ENCODE results near the gene SLC49A4.

Gene SLC49A4

DNA sequence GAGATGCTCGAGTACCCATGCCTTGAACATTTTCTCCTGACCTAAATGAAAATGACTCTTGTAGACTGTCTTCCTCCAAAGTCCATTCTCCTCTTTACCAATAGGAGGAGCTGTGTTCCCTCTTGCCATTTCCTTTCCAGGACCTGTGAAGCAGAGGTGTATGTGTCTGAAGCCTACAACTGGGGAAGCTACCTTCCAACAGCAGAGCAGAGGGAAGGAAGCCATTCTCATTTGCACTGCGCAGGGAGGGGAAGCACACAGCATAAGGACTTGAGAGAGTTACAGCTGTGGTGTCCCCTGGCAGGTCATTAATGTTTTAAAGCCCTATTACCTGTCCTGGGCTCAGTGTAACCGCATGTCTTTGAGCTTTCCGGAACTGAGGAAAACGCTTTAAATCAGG, 39.9 kb upstream of the SLC49A4 start:
- Histone ChIP-seq H3K36me3 (ENCODE audit: control insufficient read depth in 1 of 2, insufficient read depth in 2 of 2, low read length in 2 of 2) (peaks cover 0 to 3% of the 10 kb centered on the region in 2 experiments), H3K4ac (ENCODE audit: low read depth, low read length) (no peak overlapping the region)
- WGBS (ENCODE audit: extremely low coverage, insufficient coverage, insufficient read length) = no CpG with 5 or more reads among the region's 5 CpGs

DNA sequence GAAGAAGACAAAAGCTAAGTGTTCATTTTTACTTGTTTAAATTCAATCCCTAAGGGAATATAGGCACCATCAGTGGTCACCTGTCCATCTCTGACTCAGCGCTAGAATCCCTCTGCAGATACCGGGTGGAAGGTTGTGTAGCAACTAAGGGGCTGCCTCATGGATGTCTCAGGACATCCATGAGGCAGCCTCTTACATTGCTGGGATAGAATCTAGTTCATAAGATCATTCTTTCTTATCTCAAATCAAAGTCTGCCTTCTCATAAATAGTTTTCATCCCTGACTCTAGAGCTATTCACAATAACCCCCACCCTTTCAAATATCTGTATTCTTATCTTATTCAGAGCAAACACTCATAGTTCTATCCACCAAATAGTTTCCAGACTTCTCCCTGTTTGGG, 39.4 kb upstream of the SLC49A4 start:
- Histone ChIP-seq H4K12ac (ENCODE audit: low read depth, low read length) (no peak overlapping the region), H3K27me3 (ENCODE audit: insufficient read depth, low read length) (no peaks in the 10 kb centered on the region), H3K14ac (ENCODE audit: low read length) (no peak overlapping the region), H3K4me2 (ENCODE audit: low read length) (no peak overlapping the region), H2BK120ac (ENCODE audit: insufficient read depth, low read length, poor library complexity) (no peak overlapping the region), H2BK5ac (ENCODE audit: low read depth, low read length, poor library complexity) (no peak overlapping the region), H3K9me3 (ENCODE audit: insufficient read depth, low read depth, low read length) (no peaks in the 10 kb centered on the region), H4K8ac (ENCODE audit: low read depth, low read length) (no peak overlapping the region), H3K27ac (ENCODE audit: low read depth, low read length) (no peak overlapping the region), H3K4me3 (ENCODE audit: low read depth, low read length) (no peak overlapping the region), H3K23ac (ENCODE audit: low read length) (no peak overlapping the region), H2BK12ac (ENCODE audit: low read length) (no peak overlapping the region), H3K18ac (ENCODE audit: low read length) (no peak overlapping the region), H3K79me1 (ENCODE audit: low read length) (no peaks in the 10 kb centered on the region), H4K91ac (ENCODE audit: low read depth, low read length) (no peak overlapping the region), H3K4ac (ENCODE audit: low read depth, low read length) (no peak overlapping the region), H3K36me3 (ENCODE audit: control insufficient read depth in 1 of 2, insufficient read depth in 2 of 2, low read length in 2 of 2) (peaks cover 0 to 3% of the 10 kb centered on the region in 2 experiments), H3K79me2 (ENCODE audit: control insufficient read depth, insufficient read depth, low read length, poor library complexity) (no peaks in the 10 kb centered on the region), H3K4me1 (ENCODE audit: control insufficient read depth in 1 of 2, insufficient read depth in 2 of 2, low read length in 2 of 2) (no peaks in the 10 kb centered on the region), H3K9ac (ENCODE audit: low read length) (no peak overlapping the region), H2AK5ac (ENCODE audit: low read length) (no peak overlapping the region), H2AFZ (ENCODE audit: insufficient read depth, low read length, poor library complexity) (no peak overlapping the region)
- WGBS (ENCODE audit: extremely low coverage, insufficient coverage, insufficient read length) = no CpG with 5 or more reads among the region's 2 CpGs
- peak; percentile 85 to 89 for DNase-seq

More for the DNA sequence above, 39.9 kb upstream of the SLC49A4 start:
- no peak overlapping the region for H3K23ac ChIP-seq (ENCODE audit: low read length)
- no peak overlapping the region for H3K4me3 ChIP-seq (ENCODE audit: low read depth, low read length)
- H3K9ac ChIP-seq (ENCODE audit: low read length) = no peak overlapping the region
- no peak overlapping the region for H4K8ac ChIP-seq (ENCODE audit: low read depth, low read length)
- H3K14ac ChIP-seq (ENCODE audit: low read length) = no peak overlapping the region
- no peak overlapping the region for H2BK120ac ChIP-seq (ENCODE audit: insufficient read depth, low read length, poor library complexity)
- H2BK5ac ChIP-seq (ENCODE audit: low read depth, low read length, poor library complexity) = no peak overlapping the region
- no peak overlapping the region for H4K12ac ChIP-seq (ENCODE audit: low read depth, low read length)
- no peak overlapping the region for H4K91ac ChIP-seq (ENCODE audit: low read depth, low read length)
- H3K4me2 ChIP-seq (ENCODE audit: low read length) = no peak overlapping the region
- no peak overlapping the region for H3K18ac ChIP-seq (ENCODE audit: low read length)
- H3K79me2 ChIP-seq (ENCODE audit: control insufficient read depth, insufficient read depth, low read length, poor library complexity) = no peaks in the 10 kb centered on the region
- H2BK12ac ChIP-seq (ENCODE audit: low read length) = no peak overlapping the region
- peak; percentile 48 to 86 for DNase-seq
- H3K79me1 ChIP-seq (ENCODE audit: low read length) = no peaks in the 10 kb centered on the region
- H3K9me3 ChIP-seq (ENCODE audit: insufficient read depth, low read depth, low read length) = no peaks in the 10 kb centered on the region
- no peak overlapping the region for H2AFZ ChIP-seq (ENCODE audit: insufficient read depth, low read length, poor library complexity)
- no peak overlapping the region for H2AK5ac ChIP-seq (ENCODE audit: low read length)
- no peaks in the 10 kb centered on the region for H3K27me3 ChIP-seq (ENCODE audit: insufficient read depth, low read length)
- H3K27ac ChIP-seq (ENCODE audit: low read depth, low read length) = no peak overlapping the region
- no peaks in the 10 kb centered on the region for H3K4me1 ChIP-seq (ENCODE audit: control insufficient read depth in 1 of 2, insufficient read depth in 2 of 2, low read length in 2 of 2)

DNA sequence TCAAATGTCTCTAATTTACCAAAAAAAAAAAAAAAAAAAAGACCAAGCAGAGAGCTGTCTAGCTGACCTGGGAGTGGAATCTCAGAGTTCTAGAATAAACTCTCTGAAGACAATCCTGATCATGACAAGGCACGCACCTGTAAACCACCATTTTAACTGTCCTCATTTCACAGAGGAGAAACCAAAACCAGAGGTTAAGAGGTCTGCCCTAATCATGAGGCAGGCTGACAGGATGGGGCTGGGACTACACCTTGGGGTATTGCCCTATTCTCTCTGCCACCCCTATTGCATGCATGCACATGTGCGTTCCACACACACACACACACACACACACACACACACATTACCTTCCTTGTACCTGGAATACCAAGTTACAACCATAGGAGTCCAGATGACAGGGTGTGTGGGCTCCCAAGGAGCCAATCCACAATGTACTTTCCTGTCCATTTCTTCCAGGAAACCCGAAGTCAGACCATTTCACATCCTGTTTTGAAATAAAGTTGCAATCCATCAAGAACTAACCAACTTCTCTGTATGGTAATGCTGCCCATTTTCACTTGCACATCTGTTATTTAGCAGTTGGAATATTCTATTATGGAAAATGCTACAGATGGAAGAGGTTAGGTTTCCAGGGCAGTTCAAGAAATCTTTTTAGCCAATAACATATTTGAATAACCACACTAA, 35.9 kb upstream of the SLC49A4 start:
- Histone ChIP-seq H2AFZ (ENCODE audit: insufficient read depth, low read length, poor library complexity) (no peak overlapping the region), H3K27ac (ENCODE audit: low read depth, low read length) (no peak overlapping the region), H3K9me3 (ENCODE audit: insufficient read depth, low read depth, low read length) (no peaks in the 10 kb centered on the region), H4K12ac (ENCODE audit: low read depth, low read length) (no peak overlapping the region), H3K4me1 (ENCODE audit: control insufficient read depth in 1 of 2, insufficient read depth in 2 of 2, low read length in 2 of 2) (peaks cover 3 to 4% of the 10 kb centered on the region in 2 experiments), H3K27me3 (ENCODE audit: insufficient read depth, low read length) (no peaks in the 10 kb centered on the region), H3K79me1 (ENCODE audit: low read length) (peaks cover 2% of the 10 kb centered on the region), H2BK12ac (ENCODE audit: low read length) (no peak overlapping the region), H3K79me2 (ENCODE audit: control insufficient read depth, insufficient read depth, low read length, poor library complexity) (no peaks in the 10 kb centered on the region), H4K8ac (ENCODE audit: low read depth, low read length) (no peak overlapping the region), H3K23ac (ENCODE audit: low read length) (no peak overlapping the region), H4K91ac (ENCODE audit: low read depth, low read length) (no peak overlapping the region), H3K4me2 (ENCODE audit: low read length) (no peak overlapping the region), H3K4ac (ENCODE audit: low read depth, low read length) (no peak overlapping the region), H2BK5ac (ENCODE audit: low read depth, low read length, poor library complexity) (no peak overlapping the region), H2BK120ac (ENCODE audit: insufficient read depth, low read length, poor library complexity) (no peak overlapping the region), H2AK5ac (ENCODE audit: low read length) (no peak overlapping the region), H3K4me3 (ENCODE audit: low read depth, low read length) (no peak overlapping the region), H3K18ac (ENCODE audit: low read length) (no peak overlapping the region), H3K14ac (ENCODE audit: low read length) (no peak overlapping the region), H3K9ac (ENCODE audit: low read length) (no peak overlapping the region), H3K36me3 (ENCODE audit: control insufficient read depth in 1 of 2, insufficient read depth in 2 of 2, low read length in 2 of 2) (peaks cover 0 to 3% of the 10 kb centered on the region in 2 experiments)
- WGBS (ENCODE audit: extremely low coverage, insufficient coverage, insufficient read length) = no CpG with 5 or more reads among the region's 3 CpGs
- no peak for DNase-seq

DNA sequence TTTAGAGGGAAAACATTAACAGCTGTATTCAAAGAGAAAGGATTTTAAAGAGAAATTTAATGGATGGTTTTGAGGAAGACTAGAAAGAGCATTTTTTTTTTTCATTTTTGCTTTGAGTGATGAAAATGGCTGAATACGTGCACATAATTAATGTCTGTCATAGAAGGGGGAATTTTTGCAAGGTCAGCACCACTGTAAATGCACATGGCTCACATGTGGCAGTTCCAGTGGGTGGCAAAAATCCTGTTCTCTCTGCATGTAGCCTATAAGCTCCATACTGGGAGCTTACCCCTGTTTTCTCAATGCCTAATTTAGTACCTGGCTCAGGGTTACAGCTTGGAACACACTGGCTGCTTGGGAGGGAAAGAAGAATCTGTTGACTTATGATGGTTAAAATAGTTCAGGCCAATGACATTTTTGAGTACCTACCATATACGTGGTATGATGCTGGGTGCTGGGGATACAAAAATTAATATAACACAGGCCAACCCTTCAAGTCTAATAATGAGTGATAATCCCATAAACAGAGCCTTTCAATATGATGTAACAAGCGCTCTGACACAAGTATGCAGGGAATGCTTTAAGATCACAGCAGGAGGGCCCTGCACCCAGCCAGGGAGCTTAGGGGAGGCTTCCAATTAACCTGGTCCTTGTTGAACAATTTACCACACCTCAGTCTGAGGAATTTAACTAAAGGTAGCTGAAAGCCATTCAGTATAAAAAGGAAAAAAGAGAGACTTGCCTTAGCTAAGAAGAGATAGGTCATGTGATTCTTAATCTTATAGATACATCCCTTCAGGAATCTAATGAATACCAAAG, 34.2 kb upstream of the SLC49A4 start:
- no peak overlapping the region for H2BK5ac ChIP-seq (ENCODE audit: low read depth, low read length, poor library complexity)
- no peak overlapping the region for H4K91ac ChIP-seq (ENCODE audit: low read depth, low read length)
- H3K4me1 ChIP-seq (ENCODE audit: control insufficient read depth in 1 of 2, insufficient read depth in 2 of 2, low read length in 2 of 2) = peaks cover 3 to 4% of the 10 kb centered on the region in 2 experiments
- H3K23ac ChIP-seq (ENCODE audit: low read length) = no peak overlapping the region
- H3K36me3 ChIP-seq (ENCODE audit: control insufficient read depth in 1 of 2, insufficient read depth in 2 of 2, low read length in 2 of 2) = peaks cover 0 to 3% of the 10 kb centered on the region in 2 experiments
- H2BK120ac ChIP-seq (ENCODE audit: insufficient read depth, low read length, poor library complexity) = no peak overlapping the region
- peaks cover 2% of the 10 kb centered on the region for H3K79me1 ChIP-seq (ENCODE audit: low read length)
- no peaks in the 10 kb centered on the region for H3K9me3 ChIP-seq (ENCODE audit: insufficient read depth, low read depth, low read length)
- H2AFZ ChIP-seq (ENCODE audit: insufficient read depth, low read length, poor library complexity) = no peak overlapping the region
- H2BK12ac ChIP-seq (ENCODE audit: low read length) = no peak overlapping the region
- no peak overlapping the region for H3K18ac ChIP-seq (ENCODE audit: low read length)
- H3K79me2 ChIP-seq (ENCODE audit: control insufficient read depth, insufficient read depth, low read length, poor library complexity) = no peaks in the 10 kb centered on the region
- H3K27me3 ChIP-seq (ENCODE audit: insufficient read depth, low read length) = no peaks in the 10 kb centered on the region
- H3K14ac ChIP-seq (ENCODE audit: low read length) = no peak overlapping the region
- H2AK5ac ChIP-seq (ENCODE audit: low read length) = no peak overlapping the region
- no peak overlapping the region for H3K9ac ChIP-seq (ENCODE audit: low read length)
- peak; percentile 42 to 74 for DNase-seq
- no CpG with 5 or more reads among the region's 3 CpGs for WGBS (ENCODE audit: extremely low coverage, insufficient coverage, insufficient read length)
- no peak overlapping the region for H3K4ac ChIP-seq (ENCODE audit: low read depth, low read length)
- H4K12ac ChIP-seq (ENCODE audit: low read depth, low read length) = no peak overlapping the region
- H3K4me3 ChIP-seq (ENCODE audit: low read depth, low read length) = no peak overlapping the region
- no peak overlapping the region for H4K8ac ChIP-seq (ENCODE audit: low read depth, low read length)
- H3K4me2 ChIP-seq (ENCODE audit: low read length) = no peak overlapping the region
- H3K27ac ChIP-seq (ENCODE audit: low read depth, low read length) = no peak overlapping the region

Data from trophoblast cell (in vitro differentiated cells and primary cell).